WERI-Rb-1 (cell line): ENCODE measurements around the gene SLAMF9.

Experiments
- DNase-seq: peaks from one replicate; pipeline ENCODE4 v3.0.0-alpha.2; 2020
- H3K27ac ChIP-seq: fragments of 250-450 bp; sonication (Bioruptor Pico); 2 replicates; pipeline ENCODE4 v1.5.1; 2020; ENCODE audit warnings: mild to moderate bottlenecking, moderate library complexity
- H3K27me3 ChIP-seq: fragments of 250-450 bp; sonication (Bioruptor Pico); 2 replicates; pipeline ENCODE4 v1.5.1; 2021; ENCODE audit warnings: mild to moderate bottlenecking, low read depth, moderate library complexity; ENCODE audit not compliant: insufficient read depth, severe bottlenecking
- H3K36me3 ChIP-seq: fragments of 250-450 bp; sonication (Bioruptor Pico); 2 replicates; pipeline ENCODE4 v1.5.1; 2020; ENCODE audit warnings: mild to moderate bottlenecking, moderate library complexity
- H3K4me3 ChIP-seq: 2 replicates; pipeline ENCODE4 v1.5.1; 2011; ENCODE audit warnings: low read depth, mild to moderate bottlenecking, control low read depth, low read length
- H3K9me3 ChIP-seq: fragments of 250-450 bp; sonication (Bioruptor Pico); 2 replicates; pipeline ENCODE4 v1.5.1; 2021; ENCODE audit warnings: mild to moderate bottlenecking, moderate library complexity; ENCODE audit not compliant: severe bottlenecking
- TF ChIP-seq, protein P1 (sequence below): IDR thresholded peaks from 2 replicates; pipeline ENCODE4 v1.5.1; 2011; ENCODE audit warnings: low read depth, mild to moderate bottlenecking, control low read depth, inconsistent platforms, low read length

SLAMF9 gene

GRCh38 chr1:159941591-159942560, 12.2 kb downstream of the SLAMF9 start:
- Histone ChIP-seq H3K36me3 (peaks cover 60% of the 10 kb centered on the region), H3K27me3 (no peaks in the 10 kb centered on the region), H3K4me3 (peak overlapping the region; percentile 81), H3K9me3 (no peaks in the 10 kb centered on the region), H3K27ac (peak overlapping the region; percentile 97)
- TF ChIP-seq, protein P1, sequence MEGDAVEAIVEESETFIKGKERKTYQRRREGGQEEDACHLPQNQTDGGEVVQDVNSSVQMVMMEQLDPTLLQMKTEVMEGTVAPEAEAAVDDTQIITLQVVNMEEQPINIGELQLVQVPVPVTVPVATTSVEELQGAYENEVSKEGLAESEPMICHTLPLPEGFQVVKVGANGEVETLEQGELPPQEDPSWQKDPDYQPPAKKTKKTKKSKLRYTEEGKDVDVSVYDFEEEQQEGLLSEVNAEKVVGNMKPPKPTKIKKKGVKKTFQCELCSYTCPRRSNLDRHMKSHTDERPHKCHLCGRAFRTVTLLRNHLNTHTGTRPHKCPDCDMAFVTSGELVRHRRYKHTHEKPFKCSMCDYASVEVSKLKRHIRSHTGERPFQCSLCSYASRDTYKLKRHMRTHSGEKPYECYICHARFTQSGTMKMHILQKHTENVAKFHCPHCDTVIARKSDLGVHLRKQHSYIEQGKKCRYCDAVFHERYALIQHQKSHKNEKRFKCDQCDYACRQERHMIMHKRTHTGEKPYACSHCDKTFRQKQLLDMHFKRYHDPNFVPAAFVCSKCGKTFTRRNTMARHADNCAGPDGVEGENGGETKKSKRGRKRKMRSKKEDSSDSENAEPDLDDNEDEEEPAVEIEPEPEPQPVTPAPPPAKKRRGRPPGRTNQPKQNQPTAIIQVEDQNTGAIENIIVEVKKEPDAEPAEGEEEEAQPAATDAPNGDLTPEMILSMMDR, result no peak
- peak; percentile 96 for DNase-seq

DNA sequence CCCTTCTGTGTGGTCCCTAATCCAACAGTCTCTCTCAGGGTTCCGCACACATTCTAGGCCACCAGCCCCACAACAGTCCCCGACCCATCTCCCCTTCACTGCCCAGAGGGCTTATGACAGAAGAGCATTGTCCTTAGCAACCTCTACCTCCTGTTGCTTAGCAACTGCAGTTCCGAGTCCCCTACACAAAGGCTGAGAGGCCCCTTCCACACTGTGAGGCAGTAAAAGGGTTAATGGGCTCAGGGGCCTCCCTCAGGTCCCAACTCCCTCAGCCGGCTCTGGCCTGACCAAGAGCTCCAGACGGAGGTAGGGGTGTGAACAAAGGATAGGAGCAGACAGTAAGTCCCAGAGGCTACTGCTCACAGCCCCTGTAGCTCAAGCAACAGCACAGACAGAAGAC, 12.9 kb downstream of the SLAMF9 start:
- H3K27me3 ChIP-seq, result no peaks in the 10 kb centered on the region
- DNase-seq, result peak; percentile 78
- peak overlapping the region; percentile 97 for H3K27ac ChIP-seq
- TF ChIP-seq, protein P1, result no peak
- H3K36me3 ChIP-seq, result peaks cover 68% of the 10 kb centered on the region
- no peaks in the 10 kb centered on the region for H3K9me3 ChIP-seq
- H3K4me3 ChIP-seq, result peak overlapping the region; percentile 9

DNA sequence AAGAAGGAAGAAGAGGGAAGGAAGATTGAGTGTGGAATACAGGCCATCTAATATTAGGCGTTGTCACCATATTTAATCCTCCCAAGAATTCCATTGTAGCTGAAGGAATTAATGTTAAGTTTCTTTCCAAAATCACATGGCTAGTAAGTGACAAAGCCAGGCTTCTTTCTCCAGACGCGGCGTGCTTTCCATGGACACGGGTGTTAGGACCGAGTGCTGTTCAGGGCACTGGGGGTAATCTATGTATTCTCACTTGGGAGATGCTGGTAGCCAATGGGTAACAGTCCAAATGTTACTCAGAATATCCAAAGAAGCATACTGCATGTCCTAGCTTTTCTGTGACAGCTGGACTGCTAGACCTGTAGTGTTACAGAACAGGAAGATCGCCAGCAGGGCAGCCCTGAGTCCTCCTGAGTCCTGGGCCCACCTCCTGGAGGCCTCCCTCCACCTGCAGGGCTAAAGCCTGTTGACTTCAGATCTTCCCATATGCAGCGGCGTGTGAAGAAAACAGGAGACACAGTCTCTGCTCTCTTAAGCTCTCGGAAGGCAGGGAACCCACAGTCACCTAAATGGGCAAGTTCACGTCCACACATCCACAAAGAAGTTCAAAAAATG, 13.9 kb downstream of the SLAMF9 start:
- peak; percentile 95 for DNase-seq
- peaks cover 78% of the 10 kb centered on the region for H3K36me3 ChIP-seq
- TF ChIP-seq, protein P1, result no peak
- H3K27ac ChIP-seq, result peak overlapping the region; percentile 97
- no peaks in the 10 kb centered on the region for H3K27me3 ChIP-seq
- no peaks in the 10 kb centered on the region for H3K9me3 ChIP-seq
- H3K4me3 ChIP-seq, result peak overlapping the region; percentile 0; the same call in 1 of the 2 replicates

DNA sequence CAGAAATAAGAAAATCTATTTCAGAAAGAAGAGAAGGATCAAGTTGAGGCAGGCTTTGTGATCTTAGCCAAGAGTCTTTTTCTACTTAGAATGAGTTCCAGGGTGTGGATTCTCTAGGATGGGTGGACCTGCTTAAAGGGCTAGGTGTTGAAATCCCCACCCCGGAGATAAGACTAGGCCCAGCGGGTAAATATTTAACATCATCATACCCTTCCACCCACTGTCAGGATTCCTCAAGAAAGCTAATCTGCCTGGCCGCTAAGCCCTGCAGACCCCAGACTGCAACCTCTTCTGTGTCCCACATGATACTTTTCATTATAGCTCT, 14.4 kb downstream of the SLAMF9 start:
- H3K27me3 ChIP-seq, result no peaks in the 10 kb centered on the region
- DNase-seq, result no peak

GRCh38 chr1:159938905-159939677, 14.9 kb downstream of the SLAMF9 start:
- TF ChIP-seq, protein P1, result no peak
- no peak overlapping the region for H3K4me3 ChIP-seq
- peak; percentile 45 for DNase-seq
- H3K27ac ChIP-seq, result peak overlapping the region; percentile 97
- H3K27me3 ChIP-seq, result no peaks in the 10 kb centered on the region
- H3K36me3 ChIP-seq, result peaks cover 88% of the 10 kb centered on the region
- H3K9me3 ChIP-seq, result no peaks in the 10 kb centered on the region

More for the DNA sequence above, 14.4 kb downstream of the SLAMF9 start:
- TF ChIP-seq, protein P1, result no peak
- Histone ChIP-seq H3K4me3 (peak overlapping the region; percentile 0; the same call in 1 of the 2 replicates), H3K36me3 (peaks cover 83% of the 10 kb centered on the region), H3K9me3 (no peaks in the 10 kb centered on the region), H3K27ac (peak overlapping the region; percentile 97)
